Omental fat pad (tissue), 4 donors: ENCODE data around the gene ZNF79. TPM values are rescaled to one million over a fixed set of nuclear protein-coding genes. Genes with fewer than 3 reads are reported as not detected.

Source experiments
- ATAC-seq: fragments of 150-250 bp; one replicate; pipeline ENCODE4 v1.9.1; 2016; ENCODE audit warnings: mild to moderate bottlenecking, moderate library complexity; ENCODE audit not compliant: low FRiP score
- DNase-seq: peaks from one replicate; pipeline ENCODE4 v3.0.0-alpha.2; 2019; ENCODE audit warnings: low spot score
- total RNA-seq, 4 donors: library from RNA; depleted of rRNA; stranded (reverse); fragments of >200 nt; gene quantifications; one replicate each; pipeline ENCODE4 v1.1.0, GENCODE V29; 2016
- TF ChIP-seq, protein P1 (sequence below), 3 donors: fragments of 450-650 bp; IDR thresholded peaks; one replicate each; pipeline ENCODE4 v1.5.1; 2016 to 2017; ENCODE audit warnings: antibody characterized with exemption in 3 of 3, mild to moderate bottlenecking in 3 of 3, moderate library complexity in 2 of 3

The ZNF79 gene
- total RNA-seq, 4 donors from 2014 or later = 5.0 to 15.4 (median 6.3) TPM

DNA sequence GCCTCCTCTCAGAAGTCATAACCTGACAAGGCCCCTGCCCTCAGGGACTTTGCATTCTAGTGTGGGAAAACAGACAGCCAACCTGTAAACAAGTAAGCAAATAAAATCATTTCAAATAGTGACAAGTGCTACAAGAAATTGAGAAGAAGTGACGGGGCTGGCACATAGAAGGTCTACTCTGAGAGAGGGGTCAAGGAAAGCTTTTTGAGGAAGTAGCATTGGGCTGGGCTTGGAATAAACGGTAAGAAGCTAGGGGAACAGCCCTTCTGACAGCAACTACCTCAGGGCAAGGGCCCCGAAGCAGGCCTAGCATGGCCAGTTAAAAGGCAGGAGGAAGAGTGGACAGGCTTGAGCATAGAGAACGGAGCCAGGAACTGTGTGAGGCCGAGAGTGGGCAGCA, 32.0 kb upstream of the ZNF79 start:
- DNase-seq = no peak
- no peak for ATAC-seq
- TF ChIP-seq, protein P1, sequence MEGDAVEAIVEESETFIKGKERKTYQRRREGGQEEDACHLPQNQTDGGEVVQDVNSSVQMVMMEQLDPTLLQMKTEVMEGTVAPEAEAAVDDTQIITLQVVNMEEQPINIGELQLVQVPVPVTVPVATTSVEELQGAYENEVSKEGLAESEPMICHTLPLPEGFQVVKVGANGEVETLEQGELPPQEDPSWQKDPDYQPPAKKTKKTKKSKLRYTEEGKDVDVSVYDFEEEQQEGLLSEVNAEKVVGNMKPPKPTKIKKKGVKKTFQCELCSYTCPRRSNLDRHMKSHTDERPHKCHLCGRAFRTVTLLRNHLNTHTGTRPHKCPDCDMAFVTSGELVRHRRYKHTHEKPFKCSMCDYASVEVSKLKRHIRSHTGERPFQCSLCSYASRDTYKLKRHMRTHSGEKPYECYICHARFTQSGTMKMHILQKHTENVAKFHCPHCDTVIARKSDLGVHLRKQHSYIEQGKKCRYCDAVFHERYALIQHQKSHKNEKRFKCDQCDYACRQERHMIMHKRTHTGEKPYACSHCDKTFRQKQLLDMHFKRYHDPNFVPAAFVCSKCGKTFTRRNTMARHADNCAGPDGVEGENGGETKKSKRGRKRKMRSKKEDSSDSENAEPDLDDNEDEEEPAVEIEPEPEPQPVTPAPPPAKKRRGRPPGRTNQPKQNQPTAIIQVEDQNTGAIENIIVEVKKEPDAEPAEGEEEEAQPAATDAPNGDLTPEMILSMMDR (IDR thresholded peaks at IDR 0.05) = no peak

GRCh38 chr9:127392976-127393375, 31.2 kb upstream of the ZNF79 start:
- TF ChIP-seq, protein P1 (IDR thresholded peaks at IDR 0.05) = no peak
- no peak for ATAC-seq
- DNase-seq = no peak

DNA sequence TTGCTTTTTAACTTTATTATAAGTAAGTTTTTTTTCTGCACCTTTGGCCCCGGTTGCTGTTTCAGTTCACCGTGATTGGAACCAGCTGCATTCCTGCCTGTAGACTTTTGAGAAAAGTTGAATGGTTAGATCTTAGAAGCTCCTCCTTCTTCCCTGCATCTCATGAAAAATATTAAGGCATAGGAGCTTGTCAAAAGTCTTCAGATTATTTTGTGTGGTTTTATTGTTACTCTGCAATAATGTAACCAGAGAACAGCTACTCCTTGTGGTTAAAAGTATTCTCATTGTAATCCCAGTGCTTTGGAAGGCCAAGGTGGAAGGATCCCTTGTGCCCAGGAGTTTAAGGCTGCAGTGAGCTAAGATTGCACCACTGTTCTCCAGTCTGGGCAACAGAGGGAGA, 30.5 kb upstream of the ZNF79 start:
- no peak for ATAC-seq
- TF ChIP-seq, protein P1 (IDR thresholded peaks at IDR 0.05) = no peak
- no peak for DNase-seq

GRCh38 chr9:127395497-127396252, 28.5 kb upstream of the ZNF79 start:
- ATAC-seq (no peak), DNase-seq (no peak)
- TF ChIP-seq, protein P1 (IDR thresholded peaks at IDR 0.05) = no peak

DNA sequence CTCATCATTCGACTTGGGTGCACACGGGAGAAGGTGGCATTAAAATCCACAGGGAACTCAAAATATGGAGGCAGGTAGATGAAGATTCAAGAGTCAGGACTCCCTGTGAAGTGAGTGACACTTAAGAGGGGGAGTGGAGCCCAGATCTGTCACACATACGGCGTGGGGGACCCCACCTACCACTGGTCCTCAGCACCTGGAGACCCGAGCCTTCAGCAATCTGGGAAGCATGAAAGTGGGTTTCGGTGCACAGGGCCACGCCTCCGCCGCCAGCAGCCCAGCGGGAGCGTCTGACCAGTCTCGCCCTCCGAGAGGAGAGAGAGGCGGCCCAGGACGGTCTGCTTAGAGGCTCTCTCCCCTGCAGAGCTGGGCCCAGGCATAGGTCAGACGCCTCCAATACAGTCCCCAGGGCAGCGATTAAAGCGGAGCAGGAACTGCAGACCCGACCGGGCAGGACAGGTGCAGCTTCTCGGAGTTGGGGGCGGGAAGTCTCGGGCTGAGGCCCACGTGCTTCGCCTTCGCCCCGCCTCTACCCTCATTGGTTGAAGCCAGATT, 27.9 kb upstream of the ZNF79 start:
- ATAC-seq (no peak), DNase-seq (no peak)
- TF ChIP-seq, protein P1 (IDR thresholded peaks at IDR 0.05) = no peak

DNA sequence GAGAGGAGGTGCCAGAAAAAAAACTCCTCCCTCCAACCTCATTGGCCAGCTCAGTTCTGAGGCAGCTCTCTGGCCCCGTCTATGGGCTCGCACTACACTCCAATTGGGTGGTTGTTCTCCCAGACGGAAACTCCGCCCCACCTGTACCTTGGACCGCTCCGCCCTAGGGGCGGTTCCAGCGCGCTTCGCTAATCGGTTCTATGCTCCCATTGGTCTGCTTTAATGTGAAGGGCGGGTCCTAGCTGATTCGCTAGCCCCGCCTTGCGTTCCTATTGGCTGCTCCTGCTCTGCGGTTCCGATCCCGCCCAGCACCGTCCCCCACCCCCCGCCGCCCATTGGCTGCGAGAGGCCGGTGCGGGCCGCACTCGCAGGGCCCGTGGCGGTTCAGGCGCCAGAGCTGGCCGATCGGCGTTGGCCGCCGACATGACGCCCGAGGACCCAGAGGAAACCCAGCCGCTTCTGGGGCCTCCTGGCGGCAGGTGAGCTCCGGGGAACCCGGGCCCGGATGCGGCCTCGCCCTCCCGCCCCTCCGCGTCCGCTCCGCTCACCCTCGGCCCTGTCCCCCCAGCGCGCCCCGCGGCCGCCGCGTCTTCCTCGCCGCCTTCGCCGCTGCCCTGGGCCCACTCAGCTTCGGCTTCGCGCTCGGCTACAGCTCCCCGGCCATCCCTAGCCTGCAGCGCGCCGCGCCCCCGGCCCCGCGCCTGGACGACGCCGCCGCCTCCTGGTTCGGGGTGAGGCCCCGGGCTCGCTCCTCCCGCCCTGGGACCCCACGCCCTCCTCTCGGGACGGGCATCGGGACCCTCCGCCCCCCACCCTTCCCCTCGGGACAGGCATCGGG, 27.2 kb upstream of the ZNF79 start, which contains the start of gene SLC2A8:
SLC2A8 (plus strand) TSS at position 362 of the 838 bp plus-strand sequence; CDS start at position 424, 62 bp downstream.
- TF ChIP-seq, protein P1 (IDR thresholded peaks at IDR 0.05) = no peak
- DNase-seq = peak; percentile 80
- ATAC-seq = peak; percentile 100
